Testis (tissue), 2 donors: ENCODE data around the gene SPRR2E.

Experiments
- POLR2A ChIP-seq: fragments of 450-650 bp; IDR thresholded peaks from one replicate; pipeline ENCODE4 v1.6.1; 2017; ENCODE audit warnings: antibody characterized with exemption, mild to moderate bottlenecking, moderate library complexity
- TF ChIP-seq, protein P1 (sequence below), 3 experiments: fragments of 450-650 bp in 2 of 3; fragments of 200-600 bp in 1 of 3; sonication (generic) in 1 of 3; IDR thresholded peaks; one replicate each; pipeline ENCODE4 v1.5.1; 2016 to 2019; ENCODE audit warnings: antibody characterized with exemption in 3 of 3, mild to moderate bottlenecking in 2 of 3, moderate library complexity in 1 of 3

DNA sequence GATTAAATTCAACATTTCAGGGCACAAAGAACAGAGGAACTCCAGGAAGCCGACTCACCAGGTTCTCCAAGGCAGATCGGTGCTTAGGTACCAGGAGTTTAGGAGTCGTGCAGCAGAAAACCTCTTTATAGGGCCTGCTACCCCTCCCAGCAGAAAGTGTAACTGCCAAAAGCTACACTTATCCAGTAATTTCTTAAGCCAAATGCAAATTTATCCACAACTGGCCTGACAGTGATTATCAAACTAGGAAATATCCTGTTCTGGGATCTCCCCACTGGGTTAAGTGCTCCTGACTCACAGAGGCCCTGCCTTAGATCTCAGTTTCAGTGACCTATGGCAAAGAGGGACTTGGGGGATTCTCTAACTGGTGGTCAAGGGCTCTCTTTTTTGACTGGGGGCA lies 19.1 kb upstream of the SPRR2E start, which contains the start of gene SPRR2F:
- TF ChIP-seq, protein P1, sequence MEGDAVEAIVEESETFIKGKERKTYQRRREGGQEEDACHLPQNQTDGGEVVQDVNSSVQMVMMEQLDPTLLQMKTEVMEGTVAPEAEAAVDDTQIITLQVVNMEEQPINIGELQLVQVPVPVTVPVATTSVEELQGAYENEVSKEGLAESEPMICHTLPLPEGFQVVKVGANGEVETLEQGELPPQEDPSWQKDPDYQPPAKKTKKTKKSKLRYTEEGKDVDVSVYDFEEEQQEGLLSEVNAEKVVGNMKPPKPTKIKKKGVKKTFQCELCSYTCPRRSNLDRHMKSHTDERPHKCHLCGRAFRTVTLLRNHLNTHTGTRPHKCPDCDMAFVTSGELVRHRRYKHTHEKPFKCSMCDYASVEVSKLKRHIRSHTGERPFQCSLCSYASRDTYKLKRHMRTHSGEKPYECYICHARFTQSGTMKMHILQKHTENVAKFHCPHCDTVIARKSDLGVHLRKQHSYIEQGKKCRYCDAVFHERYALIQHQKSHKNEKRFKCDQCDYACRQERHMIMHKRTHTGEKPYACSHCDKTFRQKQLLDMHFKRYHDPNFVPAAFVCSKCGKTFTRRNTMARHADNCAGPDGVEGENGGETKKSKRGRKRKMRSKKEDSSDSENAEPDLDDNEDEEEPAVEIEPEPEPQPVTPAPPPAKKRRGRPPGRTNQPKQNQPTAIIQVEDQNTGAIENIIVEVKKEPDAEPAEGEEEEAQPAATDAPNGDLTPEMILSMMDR (IDR thresholded peaks at IDR 0.05), result no peak
- no peak for TF ChIP-seq POLR2A
